ENCODE results near the gene SHANK2. TPM values are rescaled to one million over a fixed set of nuclear protein-coding genes. Genes with fewer than 3 reads are reported as not detected.

Gene SHANK2
- total RNA-seq, 2 donors from 2014 or later = 22.3 to 49.6 TPM

GRCh38 chr11:71244116-71244810, 8.1 kb downstream of the SHANK2 start:
- H3K27ac Mint-ChIP-seq = peak overlapping the region; percentile 16
- WGBS, 2 experiments (ENCODE audit: insufficient coverage in 1 of 2, insufficient read length in 1 of 2) = 87 to 93% methylated on average over 9 to 12 of the region's 12 CpGs
- H3K36me3 Mint-ChIP-seq (ENCODE audit: low read depth) = peaks cover 32% of the 10 kb centered on the region
- Histone ChIP-seq H3K27me3 (ENCODE audit: control insufficient read depth, insufficient read depth, low read length, poor library complexity, severe bottlenecking) (peaks cover 13% of the 10 kb centered on the region), H3K4me3 (ENCODE audit: low read length) (no peak overlapping the region), H3K9ac (ENCODE audit: extremely low read depth, low read length, poor library complexity, severe bottlenecking) (no peak overlapping the region), H3K36me3 (ENCODE audit: control insufficient read depth, insufficient read depth, low read length) (no peaks in the 10 kb centered on the region), H3K27ac (ENCODE audit: low read depth, low read length) (no peak overlapping the region), H3K4me1 (ENCODE audit: control insufficient read depth, insufficient read depth, low read length) (peaks cover 15% of the 10 kb centered on the region), H3K9me3 (ENCODE audit: control insufficient read depth, low read length) (no peaks in the 10 kb centered on the region)
- H3K27me3 Mint-ChIP-seq (ENCODE audit: insufficient read depth) = no peaks in the 10 kb centered on the region
- H3K4me1 Mint-ChIP-seq = peaks cover 47% of the 10 kb centered on the region
- TF ChIP-seq, protein P1, sequence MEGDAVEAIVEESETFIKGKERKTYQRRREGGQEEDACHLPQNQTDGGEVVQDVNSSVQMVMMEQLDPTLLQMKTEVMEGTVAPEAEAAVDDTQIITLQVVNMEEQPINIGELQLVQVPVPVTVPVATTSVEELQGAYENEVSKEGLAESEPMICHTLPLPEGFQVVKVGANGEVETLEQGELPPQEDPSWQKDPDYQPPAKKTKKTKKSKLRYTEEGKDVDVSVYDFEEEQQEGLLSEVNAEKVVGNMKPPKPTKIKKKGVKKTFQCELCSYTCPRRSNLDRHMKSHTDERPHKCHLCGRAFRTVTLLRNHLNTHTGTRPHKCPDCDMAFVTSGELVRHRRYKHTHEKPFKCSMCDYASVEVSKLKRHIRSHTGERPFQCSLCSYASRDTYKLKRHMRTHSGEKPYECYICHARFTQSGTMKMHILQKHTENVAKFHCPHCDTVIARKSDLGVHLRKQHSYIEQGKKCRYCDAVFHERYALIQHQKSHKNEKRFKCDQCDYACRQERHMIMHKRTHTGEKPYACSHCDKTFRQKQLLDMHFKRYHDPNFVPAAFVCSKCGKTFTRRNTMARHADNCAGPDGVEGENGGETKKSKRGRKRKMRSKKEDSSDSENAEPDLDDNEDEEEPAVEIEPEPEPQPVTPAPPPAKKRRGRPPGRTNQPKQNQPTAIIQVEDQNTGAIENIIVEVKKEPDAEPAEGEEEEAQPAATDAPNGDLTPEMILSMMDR (conservative IDR thresholded peaks at IDR 0.05) = no peak
- peak; percentile 45 for DNase-seq
- H3K9me3 Mint-ChIP-seq = no peaks in the 10 kb centered on the region
- H3K4me3 Mint-ChIP-seq = no peak overlapping the region

DNA sequence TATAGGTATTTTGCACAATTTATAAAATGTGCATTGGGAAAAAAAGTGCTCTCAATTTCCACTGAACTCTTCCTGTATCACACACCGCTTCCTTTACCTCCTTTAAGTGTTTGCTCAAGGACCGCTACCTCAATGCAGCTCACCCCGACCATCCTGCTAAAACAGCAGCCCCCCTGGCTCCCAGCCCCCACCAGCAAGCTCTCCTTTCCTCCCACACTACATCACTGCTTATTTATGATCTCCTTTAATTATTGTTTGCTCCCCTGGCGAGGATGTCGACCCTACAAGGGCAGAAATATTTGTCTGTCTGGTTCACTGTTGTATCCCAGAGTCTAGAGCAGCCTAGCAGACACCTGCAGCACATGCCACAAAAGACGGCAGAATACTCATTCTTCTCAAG, 10.0 kb downstream of the SHANK2 start:
- H3K27ac Mint-ChIP-seq = no peak overlapping the region
- TF ChIP-seq, protein P1 (conservative IDR thresholded peaks at IDR 0.05) = no peak
- H3K4me3 ChIP-seq (ENCODE audit: low read length) = no peak overlapping the region
- DNase-seq = peak; percentile 6
- H3K9me3 Mint-ChIP-seq = no peaks in the 10 kb centered on the region
- no peak overlapping the region for H3K27ac ChIP-seq (ENCODE audit: low read depth, low read length)
- H3K27me3 Mint-ChIP-seq (ENCODE audit: insufficient read depth) = no peaks in the 10 kb centered on the region
- H3K27me3 ChIP-seq (ENCODE audit: control insufficient read depth, insufficient read depth, low read length, poor library complexity, severe bottlenecking) = no peaks in the 10 kb centered on the region
- H3K9me3 ChIP-seq (ENCODE audit: control insufficient read depth, low read length) = no peaks in the 10 kb centered on the region
- no peak overlapping the region for H3K9ac ChIP-seq (ENCODE audit: extremely low read depth, low read length, poor library complexity, severe bottlenecking)
- H3K36me3 Mint-ChIP-seq (ENCODE audit: low read depth) = peaks cover 44% of the 10 kb centered on the region
- H3K4me1 ChIP-seq (ENCODE audit: control insufficient read depth, insufficient read depth, low read length) = peaks cover 11% of the 10 kb centered on the region
- H3K4me1 Mint-ChIP-seq = peaks cover 35% of the 10 kb centered on the region
- 84 to 90% methylated on average over 5 to 6 of the region's 6 CpGs for WGBS, 2 experiments (ENCODE audit: insufficient coverage in 1 of 2, insufficient read length in 1 of 2)
- no peak overlapping the region for H3K4me3 Mint-ChIP-seq
- no peaks in the 10 kb centered on the region for H3K36me3 ChIP-seq (ENCODE audit: control insufficient read depth, insufficient read depth, low read length)

DNA sequence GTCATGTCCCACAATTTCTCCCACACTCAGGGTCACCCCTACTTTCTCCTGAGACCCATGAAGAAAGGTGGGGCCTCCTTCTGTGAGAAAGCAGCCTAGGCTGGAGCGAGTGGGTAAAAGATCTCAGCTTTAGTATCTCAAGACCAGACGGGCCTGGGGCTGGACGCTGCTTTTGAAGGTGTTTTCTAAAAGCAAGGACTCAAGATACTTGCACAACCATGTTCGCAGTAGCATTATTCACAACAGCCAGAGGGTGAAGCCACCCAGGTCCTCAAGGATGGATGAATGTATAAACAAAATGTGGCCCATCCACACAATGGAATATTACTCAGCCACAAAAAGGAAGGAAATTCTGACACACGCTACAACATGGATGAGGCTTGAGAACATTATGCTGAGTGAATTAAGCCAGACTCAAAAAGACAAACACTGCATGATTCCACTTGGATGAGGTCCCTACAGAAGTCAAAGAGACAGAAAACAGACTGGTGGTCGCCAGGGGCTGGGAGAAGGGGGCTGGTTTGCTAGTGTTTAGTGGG, 10.6 kb downstream of the SHANK2 start:
- Histone ChIP-seq H3K4me1 (ENCODE audit: control insufficient read depth, insufficient read depth, low read length) (peaks cover 10% of the 10 kb centered on the region), H3K9me3 (ENCODE audit: control insufficient read depth, low read length) (no peaks in the 10 kb centered on the region), H3K9ac (ENCODE audit: extremely low read depth, low read length, poor library complexity, severe bottlenecking) (no peak overlapping the region), H3K27ac (ENCODE audit: low read depth, low read length) (no peak overlapping the region), H3K4me3 (ENCODE audit: low read length) (no peak overlapping the region), H3K36me3 (ENCODE audit: control insufficient read depth, insufficient read depth, low read length) (no peaks in the 10 kb centered on the region), H3K27me3 (ENCODE audit: control insufficient read depth, insufficient read depth, low read length, poor library complexity, severe bottlenecking) (no peaks in the 10 kb centered on the region)
- TF ChIP-seq, protein P1 (conservative IDR thresholded peaks at IDR 0.05) = no peak
- Mint-ChIP-seq H3K4me3 (no peak overlapping the region), H3K27ac (peak overlapping the region; percentile 4), H3K9me3 (no peaks in the 10 kb centered on the region), H3K36me3 (ENCODE audit: low read depth) (peaks cover 44% of the 10 kb centered on the region), H3K4me1 (peaks cover 31% of the 10 kb centered on the region), H3K27me3 (ENCODE audit: insufficient read depth) (no peaks in the 10 kb centered on the region)
- peak; percentile 20 for DNase-seq
- 92 to 100% methylated on average over 4 to 6 of the region's 6 CpGs for WGBS, 2 experiments (ENCODE audit: insufficient coverage in 1 of 2, insufficient read length in 1 of 2)
